Body of pancreas (tissue), 4 donors: Measurements from ENCODE around the gene COPS7B. TPM values are rescaled to one million over a fixed set of nuclear protein-coding genes. Genes with fewer than 3 reads are reported as not detected.

Experiments used
- ATAC-seq: fragments of 150-250 bp; one replicate; pipeline ENCODE4 v1.9.1; 2016
- DNase-seq, 4 donors: peaks; one replicate each; pipeline ENCODE4 v3.0.0-alpha.2; 2019
- H3K27ac ChIP-seq, 4 donors: fragments of 200-600 bp; sonication (generic); 1 replicate in 3 of 4; 2 replicates in 1 of 4; pipeline versions ENCODE4 v1.5.1 to v1.6.1; 2016 to 2019; ENCODE audit warnings: mild to moderate bottlenecking in 1 of 4, mixed read lengths in 1 of 4, moderate library complexity in 1 of 4
- H3K27me3 ChIP-seq, 2 donors: fragments of 200-600 bp; sonication (generic); one replicate each; pipeline ENCODE4 v1.6.0; 2016; ENCODE audit warnings: mild to moderate bottlenecking in 1 of 2
- H3K36me3 ChIP-seq, 2 donors: fragments of 200-600 bp; sonication (generic); replicated peaks in 1 of 2; 2 replicates each; pipeline ENCODE4 v1.5.1; 2016; ENCODE audit warnings: low read depth in 2 of 2; ENCODE audit not compliant: insufficient read depth in 1 of 2
- H3K4me1 ChIP-seq: fragments of 200-600 bp; sonication (generic); one replicate; pipeline ENCODE4 v1.6.0; 2016
- H3K4me3 ChIP-seq, 2 donors: fragments of 200-600 bp; sonication (generic); 1 replicate in 1 of 2; 2 replicates in 1 of 2; pipeline ENCODE4 v1.5.1; 2016 to 2019
- H3K9me3 ChIP-seq, 3 donors: fragments of 200-600 bp; sonication (generic); 1 replicate in 2 of 3; 2 replicates in 1 of 3; pipeline ENCODE4 v1.5.1; 2016
- CTCF ChIP-seq, 7 experiments: fragments of 450-650 bp in 4 of 7; fragments of 200-600 bp in 3 of 7; sonication (generic) in 3 of 7; IDR thresholded peaks; one replicate each; pipeline ENCODE4 v1.5.1; 2016 to 2019; ENCODE audit warnings: antibody characterized with exemption in 7 of 7
- POLR2A ChIP-seq, 3 donors: fragments of 450-650 bp; IDR thresholded peaks; one replicate each; pipeline ENCODE4 v1.6.1; 2016; ENCODE audit warnings: antibody characterized with exemption in 3 of 3, mild to moderate bottlenecking in 2 of 3
- WGBS, 2 donors: methylation state at CpG; one replicate each; pipeline ENCODE4 v1.1.5; 2017; 5-methylcytosine and 5-hydroxymethylcytosine counted together
- intact Hi-C: fragments of 100-400 bp; cut with DNase I; formaldehyde crosslinking; loops from one replicate; pipeline ENCODE4 v1.15.1; 2023
- total RNA-seq, 2 donors: library from RNA; depleted of rRNA; stranded (reverse); fragments of >200 nt; gene quantifications; one replicate each; pipeline ENCODE4 v1.1.0, GENCODE V29; 2016

The COPS7B gene
- total RNA-seq, 2 donors from 2014 or later: 16.9 to 24.7 TPM

GRCh38 chr2:231751042-231751815, 35.0 kb upstream of the COPS7B start:
- Histone ChIP-seq H3K36me3 (no peaks in the 10 kb centered on the region), H3K27ac (no peak overlapping the region), H3K9me3 (no peaks in the 10 kb centered on the region), H3K4me1 (no peaks in the 10 kb centered on the region), H3K4me3 (no peak overlapping the region), H3K27me3 (no peaks in the 10 kb centered on the region)
- 87 to 89% methylated on average over 4 of the region's 4 CpGs for WGBS, 2 donors
- ATAC-seq (no peak), DNase-seq (no peak)
- intact Hi-C loops: no loop called here
- TF ChIP-seq POLR2A (IDR thresholded peaks at IDR 0.05): no peak

- no peak for ATAC-seq
- H3K27me3 ChIP-seq: no peaks in the 10 kb centered on the region
- TF ChIP-seq CTCF (IDR thresholded peaks at IDR 0.05): no peak
- TF ChIP-seq POLR2A (IDR thresholded peaks at IDR 0.05): no peak
- 45 to 52% methylated on average over 2 of the region's 2 CpGs for WGBS, 2 donors
- DNase-seq: no peak
- no peak overlapping the region for H3K27ac ChIP-seq
- H3K9me3 ChIP-seq: no peaks in the 10 kb centered on the region
- no peaks in the 10 kb centered on the region for H3K4me1 ChIP-seq
- H3K36me3 ChIP-seq: no peaks in the 10 kb centered on the region
- intact Hi-C loops: no loop called here
- H3K4me3 ChIP-seq: no peak overlapping the region
Measured at GRCh38 chr2:231752061-231752460, 34.2 kb upstream of the COPS7B start.

- no peak for ATAC-seq
- DNase-seq: no peak
- H3K27ac ChIP-seq: no peak overlapping the region
- H3K4me1 ChIP-seq: no peaks in the 10 kb centered on the region
- TF ChIP-seq POLR2A (IDR thresholded peaks at IDR 0.05) (no peak), CTCF (IDR thresholded peaks at IDR 0.05) (no peak)
- intact Hi-C loops: no loop called here
- 91 to 94% methylated on average over 2 of the region's 2 CpGs for WGBS, 2 donors
- H3K36me3 ChIP-seq: no peaks in the 10 kb centered on the region
- H3K4me3 ChIP-seq: no peak overlapping the region
- no peaks in the 10 kb centered on the region for H3K27me3 ChIP-seq
- no peaks in the 10 kb centered on the region for H3K9me3 ChIP-seq
Measured at GRCh38 chr2:231761735-231762134, 24.5 kb upstream of the COPS7B start.

GRCh38 chr2:231764124-231764523, 22.1 kb upstream of the COPS7B start:
- Histone ChIP-seq H3K9me3 (no peaks in the 10 kb centered on the region), H3K36me3 (no peaks in the 10 kb centered on the region), H3K27ac (no peak overlapping the region), H3K4me3 (no peak overlapping the region), H3K4me1 (no peaks in the 10 kb centered on the region), H3K27me3 (no peaks in the 10 kb centered on the region)
- intact Hi-C loops: no loop called here
- DNase-seq (no peak), ATAC-seq (no peak)
- no peak for TF ChIP-seq CTCF (IDR thresholded peaks at IDR 0.05)
- TF ChIP-seq POLR2A (IDR thresholded peaks at IDR 0.05): no peak

GRCh38 chr2:231764760-231765159, 21.5 kb upstream of the COPS7B start:
- no peak for DNase-seq
- intact Hi-C loops: no loop called here

More at GRCh38 chr2:231764760-231765159, 21.5 kb upstream of the COPS7B start:
- TF ChIP-seq CTCF (IDR thresholded peaks at IDR 0.05): no peak
- TF ChIP-seq POLR2A (IDR thresholded peaks at IDR 0.05): no peak
- no peak for ATAC-seq
- Histone ChIP-seq H3K9me3 (no peaks in the 10 kb centered on the region), H3K27me3 (no peaks in the 10 kb centered on the region), H3K4me3 (no peak overlapping the region), H3K4me1 (no peaks in the 10 kb centered on the region), H3K36me3 (no peaks in the 10 kb centered on the region), H3K27ac (no peak overlapping the region)
- 88 to 91% methylated on average over 4 of the region's 4 CpGs for WGBS, 2 donors
